ENCODE data around the gene DNAJB6. TPM values are rescaled to one million over a fixed set of nuclear protein-coding genes. Genes with fewer than 3 reads are reported as not detected.

Gene DNAJB6
- total and polyA plus RNA-seq, 2 of the 4 experiments (the other 2 are of a cell fraction), result 93.4 to 165 TPM

DNA sequence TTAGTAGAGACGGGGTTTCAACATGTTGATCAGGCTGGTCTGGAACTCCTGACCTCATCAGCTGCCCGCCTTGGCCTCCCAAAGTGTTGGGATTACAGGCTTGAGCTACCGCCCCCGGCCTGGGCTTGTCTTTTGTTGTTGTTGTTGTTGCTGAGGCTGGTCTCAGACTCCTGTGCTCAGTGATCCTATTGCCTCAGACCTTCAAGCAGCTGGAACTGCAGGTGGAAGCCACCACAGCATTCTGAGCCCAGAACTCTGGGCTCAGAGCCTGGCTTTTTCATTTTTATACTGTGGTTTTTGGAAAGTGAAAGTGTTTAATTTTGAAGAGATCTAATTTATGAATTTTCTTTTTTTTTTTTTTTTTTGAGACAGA lies 16.2 kb upstream of the DNAJB6 start:
- H4K91ac ChIP-seq (ENCODE audit: insufficient read depth, low read depth, low read length), result no peak overlapping the region
- ATAC-seq (ENCODE audit: low read depth) (no peak), DNase-seq (peak; percentile 54)
- no peak overlapping the region for H3K23ac ChIP-seq (ENCODE audit: low read depth, low read length)
- peaks cover 11% of the 10 kb centered on the region for H3K4me1 ChIP-seq (ENCODE audit: control insufficient read depth, insufficient read depth, low read length)
- no peak overlapping the region for H3K4me3 ChIP-seq (ENCODE audit: insufficient read depth, low read depth, low read length)
- ChIA-PET POLR2A (ENCODE audit: unreplicated experiment) (no interaction called here), CTCF (no interaction called here)
- H2AFZ ChIP-seq (replicated peaks; ENCODE audit: low read length, poor library complexity), result no peak overlapping the region
- H4K8ac ChIP-seq (ENCODE audit: low read depth in 2 of 2, low read length in 2 of 2), result no peak overlapping the region
- no TSS peak for BruUV-seq (replicated peaks)
- H3K27ac ChIP-seq (ENCODE audit: insufficient read depth, low read length), result no peak overlapping the region
- no peak overlapping the region for H2AK9ac ChIP-seq (replicated peaks; ENCODE audit: low read depth, low read length, poor library complexity)
- H3K14ac ChIP-seq (replicated peaks; ENCODE audit: low read depth, low read length), result no peak overlapping the region
- TF ChIP-seq CHD1 (IDR thresholded peaks at IDR 0.05; ENCODE audit: low read depth, low read length), result no peak
- no peak for TF ChIP-seq RFX5 (IDR thresholded peaks at IDR 0.05; ENCODE audit: low read depth, low read length)
- no peak for TF ChIP-seq POLR2A (IDR thresholded peaks at IDR 0.05; ENCODE audit: low read depth, low read length)
- TF ChIP-seq MAZ (IDR thresholded peaks at IDR 0.05; ENCODE audit: borderline replicate concordance, low read depth, low read length), result no peak
- no peak for TF ChIP-seq SMC3 (IDR thresholded peaks at IDR 0.05; ENCODE audit: low read depth, low read length)
- no peak for TF ChIP-seq MXI1 (IDR thresholded peaks at IDR 0.05; ENCODE audit: borderline replicate concordance, low read depth, low read length)
- TF ChIP-seq MAFK (IDR thresholded peaks at IDR 0.05; ENCODE audit: low read depth, low read length), result no peak
- no peak for TF ChIP-seq BHLHE40 (IDR thresholded peaks at IDR 0.05; ENCODE audit: low read depth, low read length)
- no peak for TF ChIP-seq USF2 (IDR thresholded peaks at IDR 0.05; ENCODE audit: low read depth, low read length)
- no peak for TF ChIP-seq FOS (IDR thresholded peaks at IDR 0.05; ENCODE audit: low read depth, low read length)
- TF ChIP-seq ELK1 (IDR thresholded peaks at IDR 0.05; ENCODE audit: borderline replicate concordance, low read depth, low read length), result no peak
- TF ChIP-seq CEBPB (IDR thresholded peaks at IDR 0.05; ENCODE audit: low read depth, low read length), result no peak
- TF ChIP-seq NFE2L2 (IDR thresholded peaks at IDR 0.05; ENCODE audit: low read depth, low read length), result no peak
- TF ChIP-seq RCOR1 (IDR thresholded peaks at IDR 0.05; ENCODE audit: insufficient replicate concordance, low read length), result no peak
- TF ChIP-seq, protein P1, sequence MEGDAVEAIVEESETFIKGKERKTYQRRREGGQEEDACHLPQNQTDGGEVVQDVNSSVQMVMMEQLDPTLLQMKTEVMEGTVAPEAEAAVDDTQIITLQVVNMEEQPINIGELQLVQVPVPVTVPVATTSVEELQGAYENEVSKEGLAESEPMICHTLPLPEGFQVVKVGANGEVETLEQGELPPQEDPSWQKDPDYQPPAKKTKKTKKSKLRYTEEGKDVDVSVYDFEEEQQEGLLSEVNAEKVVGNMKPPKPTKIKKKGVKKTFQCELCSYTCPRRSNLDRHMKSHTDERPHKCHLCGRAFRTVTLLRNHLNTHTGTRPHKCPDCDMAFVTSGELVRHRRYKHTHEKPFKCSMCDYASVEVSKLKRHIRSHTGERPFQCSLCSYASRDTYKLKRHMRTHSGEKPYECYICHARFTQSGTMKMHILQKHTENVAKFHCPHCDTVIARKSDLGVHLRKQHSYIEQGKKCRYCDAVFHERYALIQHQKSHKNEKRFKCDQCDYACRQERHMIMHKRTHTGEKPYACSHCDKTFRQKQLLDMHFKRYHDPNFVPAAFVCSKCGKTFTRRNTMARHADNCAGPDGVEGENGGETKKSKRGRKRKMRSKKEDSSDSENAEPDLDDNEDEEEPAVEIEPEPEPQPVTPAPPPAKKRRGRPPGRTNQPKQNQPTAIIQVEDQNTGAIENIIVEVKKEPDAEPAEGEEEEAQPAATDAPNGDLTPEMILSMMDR (conservative IDR thresholded peaks at IDR 0.05; ENCODE audit: low read depth, low read length), result no peak
- peaks cover 3% of the 10 kb centered on the region; the same call in 1 of the 2 replicates for H3K9me1 ChIP-seq (ENCODE audit: insufficient read depth, low read length)
- H2BK20ac ChIP-seq (ENCODE audit: low read depth, low read length), result no peak overlapping the region
- no peak overlapping the region for H3K56ac ChIP-seq (ENCODE audit: extremely low read depth, insufficient read depth, low read length)
- no peaks in the 10 kb centered on the region for H3K36me3 ChIP-seq (ENCODE audit: control insufficient read depth, insufficient read depth, low read length)
- no peak overlapping the region for H3K9ac ChIP-seq (ENCODE audit: low read depth, low read length)
- H2BK15ac ChIP-seq (ENCODE audit: low read depth, low read length), result no peak overlapping the region
- no peak overlapping the region for H4K5ac ChIP-seq (ENCODE audit: low read depth, low read length)
- no peak overlapping the region for H3K18ac ChIP-seq (ENCODE audit: low read depth, low read length)
- no peak overlapping the region for H3K4me2 ChIP-seq (ENCODE audit: low read depth, low read length)
- H2BK120ac ChIP-seq (ENCODE audit: low read depth, low read length), result no peak overlapping the region
- intact Hi-C loops (cut with micrococcal nuclease) (no loop called here), dilution Hi-C loops (cut with HindIII; ENCODE audit: low sequenced_read_pairs, unreplicated experiment) (no loop called here), in situ Hi-C loops (cut with MboI; ENCODE audit: low sequenced_read_pairs) (no loop called here)
- no peaks in the 10 kb centered on the region for H3K79me1 ChIP-seq (ENCODE audit: low read depth in 1 of 2, low read length in 2 of 2)
- no peaks in the 10 kb centered on the region for H3K9me3 ChIP-seq (ENCODE audit: control insufficient read depth, insufficient read depth, low read length)
- H2AK5ac ChIP-seq (ENCODE audit: low read depth, low read length), result no peak overlapping the region
- no peaks in the 10 kb centered on the region for H4K20me1 ChIP-seq (ENCODE audit: insufficient read depth, low read length)
- no peak overlapping the region for H2BK5ac ChIP-seq (ENCODE audit: low read depth, low read length, poor library complexity, severe bottlenecking)
- no CpG with 5 or more reads among the region's 4 CpGs for WGBS, 2 experiments (ENCODE audit: extremely low coverage in 2 of 2, insufficient read length in 1 of 2)
- H3K4ac ChIP-seq (ENCODE audit: low read depth, low read length), result no peak overlapping the region; the same call in 1 of the 2 replicates
- H3K27me3 ChIP-seq (ENCODE audit: control insufficient read depth, insufficient read depth, low read length), result no peaks in the 10 kb centered on the region

Data from IMR-90 (cell line).